ENCODE measurements around the gene NOP14. TPM values are rescaled to one million over a fixed set of nuclear protein-coding genes. Genes with fewer than 3 reads are reported as not detected.

The NOP14 gene
- total RNA-seq, 4 donors from 2014 or later: 21.2 to 33.1 (median 23.0) TPM

GRCh38 chr4:2982012-2982411 lies 18.8 kb upstream of the NOP14 start:
- no peak overlapping the region for H3K4me3 ChIP-seq (ENCODE audit: low read depth, poor library complexity, severe bottlenecking)
- 88 to 93% methylated on average over 4 of the region's 4 CpGs for WGBS, 2 donors
- intact Hi-C loops (cut with DNase I; ENCODE audit: low total_unique reads): no loop called here
- DNase-seq (ENCODE audit: low spot score in 2 of 2): no peak
- no peak for TF ChIP-seq POLR2A (IDR thresholded peaks at IDR 0.05)
- TF ChIP-seq CTCF (IDR thresholded peaks at IDR 0.05): no peak

- WGBS, 2 donors: 86 to 87% methylated on average over 4 of the region's 4 CpGs
- intact Hi-C loops (cut with DNase I; ENCODE audit: low total_unique reads): no loop called here
- DNase-seq (ENCODE audit: low spot score in 2 of 2): no peak
- H3K4me3 ChIP-seq (ENCODE audit: low read depth, poor library complexity, severe bottlenecking): no peak overlapping the region
- TF ChIP-seq CTCF (IDR thresholded peaks at IDR 0.05) (no peak), POLR2A (IDR thresholded peaks at IDR 0.05) (no peak)
Observed at GRCh38 chr4:2981256-2981819, 18.1 kb upstream of the NOP14 start.

GRCh38 chr4:2977211-2978088 lies 14.2 kb upstream of the NOP14 start:
- H3K4me3 ChIP-seq (ENCODE audit: low read depth, poor library complexity, severe bottlenecking): no peak overlapping the region
- TF ChIP-seq POLR2A (IDR thresholded peaks at IDR 0.05) (no peak), CTCF (IDR thresholded peaks at IDR 0.05) (no peak)
- intact Hi-C loops (cut with DNase I; ENCODE audit: low total_unique reads): no loop called here
- no peak for DNase-seq (ENCODE audit: low spot score in 2 of 2)
- 88% methylated on average over 14 of the region's 14 CpGs for WGBS, 2 donors

GRCh38 chr4:2971275-2971674 lies 8.1 kb upstream of the NOP14 start:
- intact Hi-C loops (cut with DNase I; ENCODE audit: low total_unique reads): no loop called here
- DNase-seq (ENCODE audit: low spot score in 2 of 2): no peak
- H3K4me3 ChIP-seq (ENCODE audit: low read depth, poor library complexity, severe bottlenecking): no peak overlapping the region
- TF ChIP-seq POLR2A (IDR thresholded peaks at IDR 0.05) (no peak), CTCF (IDR thresholded peaks at IDR 0.05) (no peak)
- 89 to 92% methylated on average over 3 of the region's 3 CpGs for WGBS, 2 donors

GRCh38 chr4:2968381-2968780 lies 5.2 kb upstream of the NOP14 start:
- WGBS, 2 donors: 76 to 79% methylated on average over 3 of the region's 3 CpGs
- DNase-seq (ENCODE audit: low spot score in 2 of 2): no peak
- H3K4me3 ChIP-seq (ENCODE audit: low read depth, poor library complexity, severe bottlenecking): no peak overlapping the region
- intact Hi-C loops (cut with DNase I; ENCODE audit: low total_unique reads): no loop called here
- no peak for TF ChIP-seq POLR2A (IDR thresholded peaks at IDR 0.05)
- no peak for TF ChIP-seq CTCF (IDR thresholded peaks at IDR 0.05)

Data from lower leg skin (tissue), 4 donors.